Measurements from ENCODE around the gene TFF1.

TFF1 gene

GRCh38 chr21:42393443-42393950 is 27.2 kb upstream of the TFF1 start:
- Mint-ChIP-seq H3K27me3 (peaks cover 9% of the 10 kb centered on the region), H3K4me3 (peak overlapping the region; percentile 2), H3K36me3 (peaks cover 20% of the 10 kb centered on the region), H3K9me3 (no peaks in the 10 kb centered on the region), H3K27ac (peak overlapping the region; percentile 76), H3K4me1 (peaks cover 72% of the 10 kb centered on the region)
- no peak for DNase-seq
- CTCF ChIA-PET: interaction anchor here (1.0 to 2.1 kb wide), 4 partner anchors 10 to 57 kb away, joined by 3 to 13 read pairs (median 6); partner anchors contain the start of gene UBASH3A

- peak overlapping the region; percentile 2 for H3K4me3 Mint-ChIP-seq
- CTCF ChIA-PET: interaction anchor here (1.0 to 2.1 kb wide), 4 partner anchors 11 to 57 kb away, joined by 3 to 13 read pairs (median 6); partner anchors contain the start of gene UBASH3A
- peak overlapping the region; percentile 76 for H3K27ac Mint-ChIP-seq
- peaks cover 9% of the 10 kb centered on the region for H3K27me3 Mint-ChIP-seq
- H3K36me3 Mint-ChIP-seq: peaks cover 15% of the 10 kb centered on the region
- DNase-seq: no peak
- H3K9me3 Mint-ChIP-seq: no peaks in the 10 kb centered on the region
- H3K4me1 Mint-ChIP-seq: peaks cover 72% of the 10 kb centered on the region
These were observed 26.6 kb upstream of the TFF1 start for GRCh38 chr21:42392731-42393442.

- peak overlapping the region; percentile 20 for H3K27ac Mint-ChIP-seq
- H3K27me3 Mint-ChIP-seq: peaks cover 9% of the 10 kb centered on the region
- peaks cover 75% of the 10 kb centered on the region for H3K4me1 Mint-ChIP-seq
- CTCF ChIA-PET: no interaction called here
- DNase-seq: no peak
- H3K36me3 Mint-ChIP-seq: peaks cover 21% of the 10 kb centered on the region
- H3K9me3 Mint-ChIP-seq: no peaks in the 10 kb centered on the region
- H3K4me3 Mint-ChIP-seq: no peak overlapping the region
These were observed 25.0 kb upstream of the TFF1 start for GRCh38 chr21:42391297-42391696.

DNA sequence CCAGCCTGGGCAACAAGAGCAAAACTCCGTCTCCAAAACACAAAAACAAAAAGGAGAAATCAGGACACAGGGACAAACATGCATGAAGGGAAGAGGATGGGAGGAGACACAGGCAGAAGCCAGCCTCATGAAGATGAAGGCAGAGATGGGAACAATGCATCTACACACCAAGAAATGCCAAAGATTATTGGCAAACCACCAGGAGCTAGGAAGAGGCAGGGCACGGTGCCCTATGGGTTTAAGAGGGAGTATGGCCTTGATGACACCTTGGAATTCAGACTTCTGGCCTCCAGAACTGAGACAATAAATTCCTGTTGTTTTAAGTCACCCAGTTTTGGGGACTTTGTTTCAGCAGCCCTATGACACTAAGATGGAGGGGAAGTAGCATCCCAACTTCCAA is 24.4 kb upstream of the TFF1 start:
- Mint-ChIP-seq H3K27ac (no peak overlapping the region), H3K4me1 (peaks cover 75% of the 10 kb centered on the region), H3K36me3 (peaks cover 22% of the 10 kb centered on the region), H3K4me3 (no peak overlapping the region), H3K27me3 (peaks cover 9% of the 10 kb centered on the region), H3K9me3 (no peaks in the 10 kb centered on the region)
- no peak for DNase-seq
- CTCF ChIA-PET: no interaction called here

- peaks cover 26% of the 10 kb centered on the region for H3K36me3 Mint-ChIP-seq
- peaks cover 2% of the 10 kb centered on the region for H3K9me3 Mint-ChIP-seq
- no peak overlapping the region for H3K4me3 Mint-ChIP-seq
- DNase-seq: no peak
- peaks cover 8% of the 10 kb centered on the region for H3K27me3 Mint-ChIP-seq
- H3K4me1 Mint-ChIP-seq: peaks cover 78% of the 10 kb centered on the region
- CTCF ChIA-PET: no interaction called here
- no peak overlapping the region for H3K27ac Mint-ChIP-seq
These were observed 23.9 kb upstream of the TFF1 start for GRCh38 chr21:42390193-42390592.

- H3K27ac Mint-ChIP-seq: no peak overlapping the region
These were observed 23.1 kb upstream of the TFF1 start for GRCh38 chr21:42389449-42389835.

GRCh38 chr21:42388740-42389448 is 22.6 kb upstream of the TFF1 start:
- Mint-ChIP-seq H3K4me1 (peaks cover 84% of the 10 kb centered on the region), H3K27ac (no peak overlapping the region), H3K27me3 (no peaks in the 10 kb centered on the region), H3K4me3 (no peak overlapping the region), H3K9me3 (peaks cover 5% of the 10 kb centered on the region), H3K36me3 (peaks cover 33% of the 10 kb centered on the region)
- DNase-seq: no peak
- CTCF ChIA-PET: interaction anchor here (1.0 to 1.2 kb wide), 3 partner anchors 9 to 27 kb away, joined by 3 read pairs; partner anchors contain the start of gene UBASH3A

More at GRCh38 chr21:42389449-42389835, 23.1 kb upstream of the TFF1 start:
- Mint-ChIP-seq H3K27me3 (peaks cover under 1% of the 10 kb centered on the region), H3K36me3 (peaks cover 29% of the 10 kb centered on the region), H3K4me3 (no peak overlapping the region), H3K9me3 (peaks cover 5% of the 10 kb centered on the region), H3K4me1 (peaks cover 82% of the 10 kb centered on the region)
- no peak for DNase-seq
- CTCF ChIA-PET: no interaction called here

DNA sequence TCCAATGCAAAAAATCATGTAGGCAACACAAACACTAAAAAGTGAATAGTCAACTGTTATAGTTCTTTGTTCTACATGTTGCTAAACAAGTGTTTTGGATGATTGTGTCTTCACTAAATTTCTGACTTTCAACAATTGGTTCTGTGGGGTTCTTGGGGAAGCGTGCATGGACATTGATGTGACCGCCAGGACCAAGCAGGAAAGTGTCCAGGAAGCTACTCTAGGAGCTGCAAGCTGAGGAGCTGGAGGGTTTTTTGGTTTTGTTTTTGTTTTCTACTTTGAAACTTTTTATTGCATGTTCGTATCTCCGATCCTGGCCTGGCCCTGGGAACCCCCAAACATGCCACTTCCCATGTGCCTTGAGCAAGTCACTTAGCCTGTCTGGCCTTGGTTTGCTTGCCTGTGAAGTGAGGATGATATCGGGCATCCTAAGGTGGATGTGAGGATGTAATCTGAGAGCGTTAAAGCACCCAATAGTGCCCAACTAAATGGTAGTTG is 21.6 kb upstream of the TFF1 start:
- no peak overlapping the region for H3K27ac Mint-ChIP-seq
- DNase-seq: no peak
- H3K4me1 Mint-ChIP-seq: peaks cover 76% of the 10 kb centered on the region
- H3K9me3 Mint-ChIP-seq: peaks cover 5% of the 10 kb centered on the region
- peaks cover 34% of the 10 kb centered on the region for H3K36me3 Mint-ChIP-seq
- H3K27me3 Mint-ChIP-seq: no peaks in the 10 kb centered on the region
- CTCF ChIA-PET: interaction anchor here (1.0 to 1.2 kb wide), 4 partner anchors 8 to 26 kb away, joined by 3 read pairs; partner anchors contain the start of gene UBASH3A
- H3K4me3 Mint-ChIP-seq: no peak overlapping the region

- peak overlapping the region; percentile 5 for H3K27ac Mint-ChIP-seq
- H3K27me3 Mint-ChIP-seq: no peaks in the 10 kb centered on the region
- peaks cover 12% of the 10 kb centered on the region for H3K9me3 Mint-ChIP-seq
- no peak overlapping the region for H3K4me3 Mint-ChIP-seq
- peaks cover 72% of the 10 kb centered on the region for H3K4me1 Mint-ChIP-seq
- no peak for DNase-seq
- CTCF ChIA-PET: interaction anchor here (1.2 kb wide), 1 partner anchor 49 kb away, joined by 3 read pairs; no protein-coding TSS in a partner anchor
- H3K36me3 Mint-ChIP-seq: peaks cover 37% of the 10 kb centered on the region
These were observed 20.8 kb upstream of the TFF1 start for GRCh38 chr21:42387164-42387563.

- H3K36me3 Mint-ChIP-seq: peaks cover 39% of the 10 kb centered on the region
- H3K4me1 Mint-ChIP-seq: peaks cover 66% of the 10 kb centered on the region
- no peak for DNase-seq
These were observed 19.8 kb upstream of the TFF1 start for GRCh38 chr21:42386034-42386591.

GRCh38 chr21:42385619-42386018 is 19.3 kb upstream of the TFF1 start:
- Mint-ChIP-seq H3K9me3 (peaks cover 20% of the 10 kb centered on the region), H3K36me3 (peaks cover 37% of the 10 kb centered on the region), H3K4me3 (no peak overlapping the region), H3K27ac (peak overlapping the region; percentile 55), H3K4me1 (peaks cover 61% of the 10 kb centered on the region), H3K27me3 (no peaks in the 10 kb centered on the region)
- DNase-seq: no peak
- CTCF ChIA-PET: interaction anchor here (1.2 kb wide), 1 partner anchor 47 kb away, joined by 3 read pairs; no protein-coding TSS in a partner anchor

More at GRCh38 chr21:42386034-42386591, 19.8 kb upstream of the TFF1 start:
- Mint-ChIP-seq H3K27ac (no peak overlapping the region), H3K9me3 (peaks cover 20% of the 10 kb centered on the region), H3K27me3 (no peaks in the 10 kb centered on the region), H3K4me3 (no peak overlapping the region)
- CTCF ChIA-PET: interaction anchor here (1.2 kb wide), 1 partner anchor 48 kb away, joined by 3 read pairs; no protein-coding TSS in a partner anchor

DNA sequence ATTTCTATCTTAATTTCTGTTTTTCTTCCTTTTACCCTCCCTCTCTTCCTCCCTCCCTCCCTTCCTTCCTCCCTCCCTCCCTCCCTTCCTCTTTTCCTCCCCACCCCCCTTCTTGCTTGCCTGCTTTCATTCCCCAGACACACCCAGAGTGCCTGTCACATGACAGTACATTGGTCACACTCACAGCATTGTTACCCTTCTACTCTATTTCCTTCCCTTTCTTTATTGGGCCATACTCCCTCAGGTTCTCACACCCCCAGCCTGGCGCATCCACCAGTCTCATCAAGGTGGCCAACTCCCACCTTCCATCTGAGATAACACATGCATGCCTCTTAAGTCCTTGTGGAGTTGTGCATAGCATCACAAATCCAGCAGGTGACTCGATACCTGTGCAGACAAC is 18.7 kb upstream of the TFF1 start:
- H3K4me1 Mint-ChIP-seq: peaks cover 55% of the 10 kb centered on the region
- H3K27me3 Mint-ChIP-seq: no peaks in the 10 kb centered on the region
- peaks cover 37% of the 10 kb centered on the region for H3K36me3 Mint-ChIP-seq
- H3K27ac Mint-ChIP-seq: peak overlapping the region; percentile 82
- CTCF ChIA-PET: no interaction called here
- DNase-seq: no peak
- H3K9me3 Mint-ChIP-seq: peaks cover 20% of the 10 kb centered on the region
- H3K4me3 Mint-ChIP-seq: no peak overlapping the region

GRCh38 chr21:42384156-42384945 is 18.0 kb upstream of the TFF1 start:
- Mint-ChIP-seq H3K4me3 (no peak overlapping the region), H3K4me1 (peaks cover 48% of the 10 kb centered on the region), H3K9me3 (peaks cover 20% of the 10 kb centered on the region), H3K36me3 (peaks cover 37% of the 10 kb centered on the region), H3K27ac (no peak overlapping the region), H3K27me3 (no peaks in the 10 kb centered on the region)
- CTCF ChIA-PET: no interaction called here
- DNase-seq: no peak
